Chondrocyte (in vitro differentiated cells): Measurements from ENCODE around the gene SPATA4. TPM values are rescaled to one million over a fixed set of nuclear protein-coding genes. Genes with fewer than 3 reads are reported as not detected.

ENCODE experiments used
- DNase-seq: peaks from one replicate; pipeline ENCODE4 v3.0.0; 2021; ENCODE audit warnings: mixed read lengths, low spot score
- H3K27ac Mint-ChIP-seq: one replicate; pipeline ENCODE4 v1.8.0; 2021; ENCODE audit warnings: mild to moderate bottlenecking, moderate library complexity, mixed read lengths; ENCODE audit not compliant: unreplicated experiment
- H3K27me3 Mint-ChIP-seq: 2 replicates; pipeline ENCODE4 v1.8.0; 2021; ENCODE audit warnings: low read depth, mixed read lengths
- H3K36me3 Mint-ChIP-seq: 2 replicates; pipeline ENCODE4 v1.8.0; 2021; ENCODE audit warnings: low read depth, mixed read lengths
- H3K4me1 Mint-ChIP-seq: 2 replicates; pipeline ENCODE4 v1.8.0; 2021; ENCODE audit warnings: low read depth, mild to moderate bottlenecking, mixed read lengths
- H3K4me3 Mint-ChIP-seq: one replicate; pipeline ENCODE4 v1.8.0; 2021; ENCODE audit warnings: mild to moderate bottlenecking, moderate library complexity, mixed read lengths; ENCODE audit not compliant: unreplicated experiment
- H3K9me3 Mint-ChIP-seq: 2 replicates; pipeline ENCODE4 v1.8.0; 2021; ENCODE audit warnings: low read depth, mixed read lengths
- CTCF ChIP-seq: fragments of 200-600 bp; sonication (generic); IDR thresholded peaks from 2 replicates; pipeline ENCODE4 v1.5.0; 2021; ENCODE audit warnings: antibody characterized with exemption, mild to moderate bottlenecking, moderate library complexity
- total RNA-seq: library from RNA; stranded (reverse); gene quantifications from 3 replicates; pipeline ENCODE4 v1.2.1, GENCODE V29; 2021

Gene SPATA4
- total RNA-seq, 1 donor from 2014 or later = not detected

- no peak for TF ChIP-seq CTCF
- Mint-ChIP-seq H3K27me3 (peaks cover 2% of the 10 kb centered on the region), H3K27ac (no peak overlapping the region), H3K4me1 (no peaks in the 10 kb centered on the region), H3K4me3 (no peak overlapping the region), H3K36me3 (no peaks in the 10 kb centered on the region), H3K9me3 (peaks cover 9% of the 10 kb centered on the region)
- DNase-seq = no peak
Measured at GRCh38 chr4:176207839-176208238, 12.5 kb upstream of the SPATA4 start.

- H3K27ac Mint-ChIP-seq = no peak overlapping the region
- no peak overlapping the region for H3K4me3 Mint-ChIP-seq
- no peak for TF ChIP-seq CTCF
- H3K27me3 Mint-ChIP-seq = peaks cover 2% of the 10 kb centered on the region
- no peaks in the 10 kb centered on the region for H3K9me3 Mint-ChIP-seq
- no peaks in the 10 kb centered on the region for H3K4me1 Mint-ChIP-seq
- H3K36me3 Mint-ChIP-seq = no peaks in the 10 kb centered on the region
- no peak for DNase-seq
Measured at GRCh38 chr4:176205299-176205698, 9.9 kb upstream of the SPATA4 start.

- no peak for TF ChIP-seq CTCF
- no peaks in the 10 kb centered on the region for H3K27me3 Mint-ChIP-seq
- no peaks in the 10 kb centered on the region for H3K36me3 Mint-ChIP-seq
- no peak for DNase-seq
- peaks cover 9% of the 10 kb centered on the region for H3K4me1 Mint-ChIP-seq
- no peak overlapping the region for H3K27ac Mint-ChIP-seq
- peaks cover 3% of the 10 kb centered on the region for H3K9me3 Mint-ChIP-seq
- H3K4me3 Mint-ChIP-seq = no peak overlapping the region
Measured at GRCh38 chr4:176198316-176198903, 3.0 kb upstream of the SPATA4 start.

- H3K36me3 Mint-ChIP-seq = no peaks in the 10 kb centered on the region
- no peaks in the 10 kb centered on the region for H3K27me3 Mint-ChIP-seq
- TF ChIP-seq CTCF = no peak
- DNase-seq = no peak
- peaks cover 3% of the 10 kb centered on the region for H3K9me3 Mint-ChIP-seq
- H3K4me3 Mint-ChIP-seq = no peak overlapping the region
- peaks cover 12% of the 10 kb centered on the region for H3K4me1 Mint-ChIP-seq
- H3K27ac Mint-ChIP-seq = no peak overlapping the region
Measured at GRCh38 chr4:176193938-176194337, 1.4 kb downstream of the SPATA4 start.

- no peak for TF ChIP-seq CTCF
Measured at GRCh38 chr4:176193126-176193525, 2.3 kb downstream of the SPATA4 start.

More at GRCh38 chr4:176193126-176193525, 2.3 kb downstream of the SPATA4 start:
- peaks cover 3% of the 10 kb centered on the region for H3K9me3 Mint-ChIP-seq
- H3K27me3 Mint-ChIP-seq = no peaks in the 10 kb centered on the region
- H3K27ac Mint-ChIP-seq = no peak overlapping the region
- no peak overlapping the region for H3K4me3 Mint-ChIP-seq
- no peak for DNase-seq
- peaks cover 12% of the 10 kb centered on the region for H3K4me1 Mint-ChIP-seq
- H3K36me3 Mint-ChIP-seq = no peaks in the 10 kb centered on the region
